Measurements from ENCODE around the gene TIMM21.
A peak's percentile ranks its signal among the peaks of the same experiment; 100 is the strongest.

TIMM21 gene

GRCh38 chr18:74194691-74195090 is 46.4 kb downstream of the TIMM21 start:
- H3K36me3 ChIP-seq: no peaks in the 10 kb centered on the region
- no peaks in the 10 kb centered on the region for H3K27me3 ChIP-seq
- H3K9me3 ChIP-seq (replicated peaks in 1 of 11): no peaks in the 10 kb centered on the region
- no peak overlapping the region for H3K9ac ChIP-seq
- no peak for TF ChIP-seq Cebpa-rat (IDR thresholded peaks at IDR 0.05)
- peaks cover 11 to 22% (median 20%) of the 10 kb centered on the region in 10 experiments; a peak in 19 of 20 replicates for H3K4me1 ChIP-seq
- H3K4me2 ChIP-seq: no peak overlapping the region
- H3K27ac ChIP-seq: no peak overlapping the region
- H4K20me1 ChIP-seq: no peaks in the 10 kb centered on the region
- no peak overlapping the region for H3K4me3 ChIP-seq

- TF ChIP-seq Cebpa-rat (IDR thresholded peaks at IDR 0.05): no peak
- Histone ChIP-seq H3K27ac (peak overlapping the region in 8 of 11 experiments; percentile 17 to 61 (median 48); a peak in 12 of 22 replicates), H3K36me3 (no peaks in the 10 kb centered on the region), H3K4me3 (peak overlapping the region in 4 of 10 experiments; percentile 17 to 40 (median 38); a peak in 8 of 20 replicates), H3K9ac (peak overlapping the region in 9 of 11 experiments; percentile 31 to 62 (median 52); a peak in 13 of 22 replicates), H3K27me3 (no peaks in the 10 kb centered on the region), H4K20me1 (no peaks in the 10 kb centered on the region), H3K4me2 (peak overlapping the region; percentile 17 to 79 (median 53)), H3K9me3 (replicated peaks in 1 of 11) (no peaks in the 10 kb centered on the region), H3K4me1 (peaks cover 14 to 33% (median 22%) of the 10 kb centered on the region in 10 experiments; a peak in 19 of 20 replicates)
Measured at GRCh38 chr18:74196220-74197119, 48.1 kb downstream of the TIMM21 start.

GRCh38 chr18:74197705-74198341 is 49.5 kb downstream of the TIMM21 start:
- Histone ChIP-seq H3K9me3 (replicated peaks in 1 of 11) (no peaks in the 10 kb centered on the region), H3K9ac (peak overlapping the region in 2 of 11 experiments; percentile 5 to 9; a peak in 1 of 22 replicates), H3K4me2 (peak overlapping the region; percentile 10 to 72 (median 46); a peak in 19 of 22 replicates), H4K20me1 (no peaks in the 10 kb centered on the region), H3K27ac (peak overlapping the region in 8 of 11 experiments; percentile 40 to 59 (median 52); a peak in 17 of 22 replicates), H3K36me3 (no peaks in the 10 kb centered on the region), H3K4me3 (no peak overlapping the region), H3K27me3 (no peaks in the 10 kb centered on the region), H3K4me1 (peaks cover 14 to 33% (median 22%) of the 10 kb centered on the region in 10 experiments; a peak in 19 of 20 replicates)
- TF ChIP-seq Cebpa-rat (IDR thresholded peaks at IDR 0.05): no peak

GRCh38 chr18:74198453-74198852 is 50.1 kb downstream of the TIMM21 start:
- no peaks in the 10 kb centered on the region for H3K27me3 ChIP-seq
- H4K20me1 ChIP-seq: no peaks in the 10 kb centered on the region
- H3K9ac ChIP-seq: no peak overlapping the region
- H3K4me1 ChIP-seq: peaks cover 14 to 33% (median 22%) of the 10 kb centered on the region in 10 experiments; a peak in 19 of 20 replicates
- no peak for TF ChIP-seq Cebpa-rat (IDR thresholded peaks at IDR 0.05)
- H3K36me3 ChIP-seq: no peaks in the 10 kb centered on the region
- peak overlapping the region in 5 of 11 experiments; percentile 18 to 59 (median 47); a peak in 6 of 22 replicates for H3K27ac ChIP-seq
- peak overlapping the region in 9 of 11 experiments; percentile 10 to 72 (median 58); a peak in 18 of 22 replicates for H3K4me2 ChIP-seq
- no peaks in the 10 kb centered on the region for H3K9me3 ChIP-seq (replicated peaks in 1 of 11)
- H3K4me3 ChIP-seq: no peak overlapping the region

GRCh38 chr18:74200780-74201179 is 52.5 kb downstream of the TIMM21 start:
- Histone ChIP-seq H3K9me3 (replicated peaks in 1 of 11) (no peaks in the 10 kb centered on the region), H3K4me2 (peak overlapping the region in 5 of 11 experiments; percentile 4 to 32 (median 29); a peak in 5 of 22 replicates), H4K20me1 (no peaks in the 10 kb centered on the region), H3K27ac (no peak overlapping the region), H3K36me3 (no peaks in the 10 kb centered on the region), H3K27me3 (no peaks in the 10 kb centered on the region), H3K4me3 (no peak overlapping the region), H3K4me1 (peaks cover 14 to 33% (median 22%) of the 10 kb centered on the region in 10 experiments; a peak in 19 of 20 replicates), H3K9ac (no peak overlapping the region)
- TF ChIP-seq Cebpa-rat (IDR thresholded peaks at IDR 0.05): no peak

GRCh38 chr18:74203811-74204210 is 55.5 kb downstream of the TIMM21 start:
- Histone ChIP-seq H3K9me3 (replicated peaks in 1 of 11) (no peaks in the 10 kb centered on the region), H3K27me3 (no peaks in the 10 kb centered on the region), H3K36me3 (no peaks in the 10 kb centered on the region), H4K20me1 (no peaks in the 10 kb centered on the region), H3K4me1 (peaks cover 1 to 12% (median 4%) of the 10 kb centered on the region in 10 experiments; a peak in 18 of 20 replicates), H3K9ac (no peak overlapping the region), H3K4me2 (no peak overlapping the region), H3K27ac (no peak overlapping the region), H3K4me3 (no peak overlapping the region)
- TF ChIP-seq Cebpa-rat (IDR thresholded peaks at IDR 0.05): no peak

- H4K20me1 ChIP-seq: no peaks in the 10 kb centered on the region
- peaks cover 0 to 12% (median 2%) of the 10 kb centered on the region in 10 experiments; a peak in 5 of 20 replicates for H3K4me1 ChIP-seq
- no peak for TF ChIP-seq Cebpa-rat (IDR thresholded peaks at IDR 0.05)
- H3K9ac ChIP-seq: no peak overlapping the region
- H3K4me3 ChIP-seq: no peak overlapping the region
- no peaks in the 10 kb centered on the region for H3K27me3 ChIP-seq
- H3K4me2 ChIP-seq: no peak overlapping the region
- H3K36me3 ChIP-seq: no peaks in the 10 kb centered on the region
- H3K27ac ChIP-seq: no peak overlapping the region
- no peaks in the 10 kb centered on the region for H3K9me3 ChIP-seq (replicated peaks in 1 of 11)
Measured at GRCh38 chr18:74204526-74205152, 56.3 kb downstream of the TIMM21 start.

All from BLaER1 treated with 17β-estradiol and CSF1 and Interleukin-3, amounts not matched to agents 10 nM and 100 nM (cell line).